A673 (cell line): ENCODE data around the gene LITAFD. TPM values are rescaled to one million over a fixed set of nuclear protein-coding genes. Genes with fewer than 3 reads are reported as not detected.
A peak's percentile ranks its signal among the peaks of the same experiment; 100 is the strongest.

ENCODE experiments used
- BruUV-seq: library from RNA; stranded (reverse); fragments of 400-500 nt; replicated peaks from 2 replicates; lab custom pipeline; 2021; lab: Mats Ljungman, UMichigan
- CTCF ChIA-PET: fragments of 300-600 bp; sonication (Branson Sonifier 250); formaldehyde crosslinking; loops from one replicate; lab custom pipeline; 2022; ENCODE audit warnings: antibody characterized with exemption; lab: Charles Lee
- POLR2A ChIA-PET: fragments of 300-600 bp; sonication (Branson Sonifier 250); formaldehyde crosslinking; loops from one replicate; lab custom pipeline; 2022; ENCODE audit warnings: antibody characterized with exemption; ENCODE audit not compliant: low non-redundant PET; lab: Charles Lee
- DNase-seq: peaks from one replicate; pipeline ENCODE4 v3.0.0-alpha.2; 2015; ENCODE audit warnings: low spot score
- H3K27ac ChIP-seq: fragments of 200-600 bp; sonication (generic); 2 replicates; pipeline ENCODE4 v1.5.1; 2016; ENCODE audit warnings: mixed run types, low read depth, mild to moderate bottlenecking, mixed read lengths, antibody characterized with exemption, low read length; ENCODE audit not compliant: poor library complexity, severe bottlenecking
- H3K27me3 ChIP-seq: fragments of 200-600 bp; sonication (generic); replicated peaks from 2 replicates; pipeline ENCODE4 v1.6.1; 2017; ENCODE audit warnings: mixed run types, low read depth, mild to moderate bottlenecking, mixed read lengths, antibody characterized with exemption, low read length; ENCODE audit not compliant: insufficient read depth, poor library complexity
- H3K36me3 ChIP-seq: fragments of 200-600 bp; sonication (generic); 2 replicates; pipeline ENCODE4 v1.6.1; 2016; ENCODE audit warnings: mixed run types, mild to moderate bottlenecking, mixed read lengths, antibody characterized with exemption, low read length; ENCODE audit not compliant: insufficient read depth, poor library complexity, severe bottlenecking
- H3K4me1 ChIP-seq: fragments of 200-600 bp; sonication (generic); 2 replicates; pipeline ENCODE4 v1.6.1; 2017; ENCODE audit warnings: mixed run types, mild to moderate bottlenecking, mixed read lengths, antibody characterized with exemption, low read length; ENCODE audit not compliant: insufficient read depth, poor library complexity, severe bottlenecking
- H3K4me3 ChIP-seq: fragments of 200-600 bp; sonication (generic); 2 replicates; pipeline ENCODE4 v1.5.1; 2016; ENCODE audit warnings: low read depth, mixed run types, mild to moderate bottlenecking, mixed read lengths, low read length; ENCODE audit not compliant: poor library complexity, severe bottlenecking
- H3K9me3 ChIP-seq: fragments of 200-600 bp; sonication (generic); 2 replicates; pipeline ENCODE4 v1.6.1; 2016; ENCODE audit warnings: mixed run types, low read depth, mild to moderate bottlenecking, mixed read lengths, antibody characterized with exemption, low read length; ENCODE audit not compliant: poor library complexity, severe bottlenecking
- EZH2 ChIP-seq: fragments of 200-600 bp; sonication (generic); IDR thresholded peaks from 2 replicates; pipeline ENCODE4 v1.6.1; 2017; ENCODE audit warnings: borderline replicate concordance, low read depth, mild to moderate bottlenecking, mixed read lengths, antibody characterized with exemption, low read length; ENCODE audit not compliant: poor library complexity, severe bottlenecking
- intact Hi-C: fragments of 100-400 bp; cut with micrococcal nuclease; formaldehyde crosslinking; loops from one replicate; pipeline ENCODE4 v1.10.0; 2022; ENCODE audit not compliant: unreplicated experiment
- total RNA-seq: library from RNA; stranded (reverse); gene quantifications from 2 replicates; pipeline ENCODE4 v1.2.3, GENCODE V29; 2021
- TF ChIP-seq, protein P1 (sequence below): fragments of 300-800, 200-600 bp; sonication (generic); conservative IDR thresholded peaks from 2 replicates; pipeline ENCODE4 v1.5.1; 2017; ENCODE audit warnings: low read depth, mild to moderate bottlenecking, antibody characterized with exemption, low read length, moderate library complexity, mixed read lengths

The LITAFD gene
- total RNA-seq, 1 experiment from 2014 or later: not detected

DNA sequence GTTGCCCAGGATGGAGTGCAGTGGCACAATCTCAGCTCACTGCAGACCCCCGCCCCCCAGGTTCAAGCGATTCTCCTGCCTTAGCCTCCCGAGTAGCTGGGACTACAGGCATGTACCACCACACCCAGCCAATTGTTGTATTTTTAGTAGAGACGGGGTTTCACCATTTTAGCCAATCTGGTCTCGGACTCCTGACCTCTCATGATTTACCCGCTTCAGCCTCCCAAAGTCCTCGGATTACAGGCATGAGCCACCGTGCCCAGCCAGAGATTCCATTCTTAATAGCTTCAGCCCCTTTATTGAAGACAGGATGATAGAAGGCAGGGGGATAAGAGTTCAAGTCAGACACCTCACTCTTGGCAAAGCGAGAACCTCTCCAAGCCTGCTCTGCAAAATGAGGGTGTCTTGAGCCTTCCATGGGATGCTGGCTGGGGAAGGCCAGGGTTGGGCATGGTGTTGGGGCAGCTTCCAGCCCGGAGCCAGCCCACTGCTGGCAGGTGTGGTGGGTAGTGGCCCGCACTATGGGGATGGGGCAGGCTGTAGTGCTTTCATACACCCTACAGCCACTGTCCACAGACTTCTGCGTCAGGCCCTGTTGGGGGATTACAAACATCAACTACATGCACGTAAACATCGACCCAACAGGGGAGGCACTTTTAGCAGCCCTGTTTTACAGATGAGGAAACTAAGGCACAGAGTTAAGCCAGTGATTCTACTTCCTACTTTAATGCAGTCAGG is 16.8 kb upstream of the LITAFD start:
- H3K27ac ChIP-seq: peak overlapping the region; percentile 96
- no peak for TF ChIP-seq EZH2
- TF ChIP-seq, protein P1, sequence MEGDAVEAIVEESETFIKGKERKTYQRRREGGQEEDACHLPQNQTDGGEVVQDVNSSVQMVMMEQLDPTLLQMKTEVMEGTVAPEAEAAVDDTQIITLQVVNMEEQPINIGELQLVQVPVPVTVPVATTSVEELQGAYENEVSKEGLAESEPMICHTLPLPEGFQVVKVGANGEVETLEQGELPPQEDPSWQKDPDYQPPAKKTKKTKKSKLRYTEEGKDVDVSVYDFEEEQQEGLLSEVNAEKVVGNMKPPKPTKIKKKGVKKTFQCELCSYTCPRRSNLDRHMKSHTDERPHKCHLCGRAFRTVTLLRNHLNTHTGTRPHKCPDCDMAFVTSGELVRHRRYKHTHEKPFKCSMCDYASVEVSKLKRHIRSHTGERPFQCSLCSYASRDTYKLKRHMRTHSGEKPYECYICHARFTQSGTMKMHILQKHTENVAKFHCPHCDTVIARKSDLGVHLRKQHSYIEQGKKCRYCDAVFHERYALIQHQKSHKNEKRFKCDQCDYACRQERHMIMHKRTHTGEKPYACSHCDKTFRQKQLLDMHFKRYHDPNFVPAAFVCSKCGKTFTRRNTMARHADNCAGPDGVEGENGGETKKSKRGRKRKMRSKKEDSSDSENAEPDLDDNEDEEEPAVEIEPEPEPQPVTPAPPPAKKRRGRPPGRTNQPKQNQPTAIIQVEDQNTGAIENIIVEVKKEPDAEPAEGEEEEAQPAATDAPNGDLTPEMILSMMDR: no peak
- intact Hi-C loops: loop anchor here (5.0 kb wide), 2 partner anchors 68 to 203 kb away; partner anchors contain the start of genes PMM2 and TMEM186
- ChIA-PET POLR2A (no interaction called here), CTCF (interaction anchor here (1.0 kb wide), 1 partner anchor 11 kb away, joined by 3 read pairs; no protein-coding TSS in a partner anchor)
- no peaks in the 10 kb centered on the region for H3K9me3 ChIP-seq
- H3K27me3 ChIP-seq: no peaks in the 10 kb centered on the region
- H3K4me3 ChIP-seq: peak overlapping the region; percentile 90
- H3K4me1 ChIP-seq: peaks cover 42% of the 10 kb centered on the region
- H3K36me3 ChIP-seq: peaks cover 27% of the 10 kb centered on the region
- DNase-seq: no peak
- BruUV-seq: TSS peak; percentile 7

DNA sequence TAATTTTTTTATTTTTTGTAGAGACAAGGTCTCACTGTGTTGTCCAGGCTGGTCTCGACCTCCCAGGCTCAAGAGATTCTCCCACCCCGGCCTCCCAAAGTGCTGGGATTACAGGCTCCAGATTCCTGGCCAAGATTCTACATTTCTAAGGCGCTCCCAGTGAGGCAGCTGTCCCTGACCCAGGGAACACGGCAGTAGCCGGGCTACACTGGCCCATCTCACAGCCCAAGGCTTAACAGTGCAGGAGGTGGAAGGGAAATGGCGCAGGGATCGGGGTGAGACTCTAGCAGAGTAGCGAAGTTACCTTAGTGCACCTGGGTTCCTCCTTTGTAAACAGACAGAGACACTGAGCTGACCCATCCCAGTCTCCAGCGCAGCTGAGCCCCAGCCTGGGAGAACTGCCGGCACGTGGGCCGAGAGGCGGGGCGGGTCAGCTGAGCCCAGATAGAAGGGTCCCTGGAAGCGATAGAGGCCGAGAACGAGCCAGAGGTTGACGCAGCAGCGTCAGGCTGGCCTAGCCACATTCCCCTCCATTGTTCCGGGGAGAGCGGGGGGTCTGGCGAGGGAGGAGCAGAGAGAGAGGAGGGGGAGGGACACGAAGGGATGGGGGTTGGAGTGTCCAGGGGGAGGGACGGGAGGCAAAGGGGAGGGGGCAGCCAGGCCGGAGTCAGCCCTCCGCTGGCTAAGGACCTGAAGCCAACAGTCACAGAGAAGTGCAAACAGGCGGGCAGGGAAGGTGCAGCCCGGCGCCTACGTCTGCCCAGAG is 15.8 kb upstream of the LITAFD start:
- ChIA-PET POLR2A (interaction anchor here (0.6 kb wide), 1 partner anchor 66 kb away, joined by 3 read pairs; no protein-coding TSS in a partner anchor), CTCF (interaction anchor here (1.0 kb wide), 1 partner anchor 12 kb away, joined by 3 read pairs; no protein-coding TSS in a partner anchor)
- H3K36me3 ChIP-seq: peaks cover 23% of the 10 kb centered on the region
- peak; percentile 54 for DNase-seq
- intact Hi-C loops: loop anchor here (5.0 kb wide), 2 partner anchors 69 to 204 kb away; partner anchors contain the start of genes PMM2 and TMEM186
- peak overlapping the region; percentile 96 for H3K27ac ChIP-seq
- H3K4me3 ChIP-seq: peak overlapping the region; percentile 90
- no peaks in the 10 kb centered on the region for H3K9me3 ChIP-seq
- no TSS peak for BruUV-seq
- H3K4me1 ChIP-seq: peaks cover 51% of the 10 kb centered on the region
- no peaks in the 10 kb centered on the region for H3K27me3 ChIP-seq
- TF ChIP-seq, protein P1: no peak
- no peak for TF ChIP-seq EZH2

- Histone ChIP-seq H3K9me3 (no peaks in the 10 kb centered on the region), H3K36me3 (peaks cover 23% of the 10 kb centered on the region), H3K27ac (peak overlapping the region; percentile 96), H3K27me3 (no peaks in the 10 kb centered on the region), H3K4me3 (peak overlapping the region; percentile 90), H3K4me1 (peaks cover 54% of the 10 kb centered on the region)
- CTCF ChIA-PET: no interaction called here
- DNase-seq: no peak
- BruUV-seq: no TSS peak
- POLR2A ChIA-PET: no interaction called here
- intact Hi-C loops: loop anchor here (5.0 kb wide), 2 partner anchors 70 to 205 kb away; partner anchors contain the start of genes PMM2 and TMEM186
- TF ChIP-seq, protein P1: no peak
- TF ChIP-seq EZH2: no peak
Observed at GRCh38 chr16:8866884-8867215, 15.3 kb upstream of the LITAFD start.
